ENCODE results near the gene CD5L.
A peak's percentile ranks its signal among the peaks of the same experiment; 100 is the strongest.

Gene CD5L

GRCh38 chr1:157841708-157842107, at the start of gene CD5L:
CD5L (minus strand) TSS chr1:157841808; CDS start chr1:157841701, 107 bp downstream.
- DNase-seq (ENCODE audit: low read depth in 2 of 2): no peak

DNA sequence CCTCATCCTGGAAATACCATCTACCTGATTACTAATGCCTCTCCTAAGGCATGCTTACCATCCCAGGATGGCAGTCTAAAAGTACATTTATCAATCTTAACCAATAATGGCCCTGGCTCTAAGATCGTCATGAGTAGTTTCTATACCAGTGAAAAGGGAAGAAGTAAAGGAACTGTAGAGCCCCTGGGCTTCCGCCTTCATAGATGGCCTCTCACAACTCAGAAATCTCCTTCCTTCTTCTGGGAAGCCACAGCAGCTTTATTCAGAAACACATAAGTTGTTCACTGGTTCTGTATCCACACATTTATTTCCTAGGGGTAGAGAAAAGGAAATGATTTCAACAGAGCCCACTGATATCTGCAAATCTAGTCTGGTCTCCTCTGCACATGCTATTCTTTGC, 41.0 kb upstream of the CD5L start:
- no peak for DNase-seq (ENCODE audit: low read depth in 2 of 2)

- DNase-seq (ENCODE audit: low read depth in 2 of 2): no peak
Observed at GRCh38 chr1:157880621-157881020, 39.0 kb upstream of the CD5L start.

DNA sequence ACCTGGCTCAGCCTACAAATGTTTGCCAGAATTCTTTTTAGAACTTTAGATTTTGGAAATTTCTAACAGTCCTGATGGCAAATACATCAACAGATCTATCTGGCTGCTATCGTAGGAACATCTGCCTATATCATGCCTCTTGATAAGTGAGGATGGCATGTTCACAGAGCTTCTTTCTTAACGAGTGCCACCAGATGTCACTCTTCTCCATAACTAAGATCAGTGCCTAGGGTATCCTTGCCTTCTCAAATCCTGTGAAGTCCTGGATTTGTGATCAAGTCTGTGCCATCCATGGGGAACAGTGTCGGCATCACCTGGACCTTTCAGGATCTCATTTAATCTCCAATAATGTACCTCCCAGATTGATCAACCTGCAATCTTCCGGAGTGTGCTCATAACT, 36.5 kb upstream of the CD5L start:
- DNase-seq (ENCODE audit: low read depth in 2 of 2): no peak

GRCh38 chr1:157870490-157870889, 28.9 kb upstream of the CD5L start:
- DNase-seq (ENCODE audit: low read depth in 2 of 2): no peak

DNA sequence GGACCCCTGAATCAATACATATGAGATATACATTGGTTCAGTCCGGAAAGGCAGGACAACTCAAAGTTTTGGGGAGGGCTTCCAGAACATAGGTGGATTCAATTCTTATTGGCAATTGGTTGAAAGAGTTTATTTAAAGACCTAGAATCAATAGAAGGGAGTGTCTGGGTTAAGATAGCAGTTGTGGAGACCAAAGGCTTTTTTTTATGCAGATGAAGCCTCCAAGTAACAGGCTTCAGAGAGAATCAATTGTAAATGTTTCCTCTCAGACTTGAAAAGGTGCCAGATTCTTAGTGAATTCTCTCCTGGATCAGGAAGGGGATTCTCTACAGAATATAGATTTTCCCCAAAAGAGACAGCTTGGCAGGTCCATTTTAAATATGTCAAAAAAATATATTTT, 27.0 kb upstream of the CD5L start:
- no peak for DNase-seq (ENCODE audit: low read depth in 2 of 2)

- no peak for DNase-seq (ENCODE audit: low read depth in 2 of 2)
Observed at GRCh38 chr1:157862114-157863070, 20.8 kb upstream of the CD5L start.

DNA sequence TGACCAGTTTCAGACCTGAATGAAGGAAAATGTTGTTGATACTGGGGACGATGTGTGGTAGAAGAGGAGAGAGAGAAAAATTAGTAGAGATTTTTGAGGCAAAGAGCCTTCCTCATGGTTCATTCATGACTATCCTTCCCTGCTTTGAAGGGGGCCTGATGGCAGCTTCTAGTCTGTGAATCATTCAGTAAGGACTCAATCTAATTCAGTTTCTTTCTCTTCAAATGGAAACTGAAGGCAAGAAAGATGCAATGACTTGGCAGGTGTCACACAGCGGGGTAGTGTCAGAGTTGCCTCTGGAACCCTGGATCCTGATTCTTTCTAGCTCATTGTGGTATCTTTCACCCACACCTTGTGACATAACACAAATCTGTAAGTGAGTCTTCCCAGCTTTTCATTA, 14.9 kb upstream of the CD5L start:
- no peak for DNase-seq (ENCODE audit: low read depth in 2 of 2)

GRCh38 chr1:157852476-157852875, 10.9 kb upstream of the CD5L start:
- DNase-seq (ENCODE audit: low read depth in 2 of 2): peak in 1 of 2 experiments; percentile 1

- DNase-seq (ENCODE audit: low read depth in 2 of 2): no peak
Observed at GRCh38 chr1:157849229-157849875, 7.7 kb upstream of the CD5L start.

GRCh38 chr1:157844089-157844830, 2.7 kb upstream of the CD5L start:
- DNase-seq (ENCODE audit: low read depth in 2 of 2): no peak

DNA sequence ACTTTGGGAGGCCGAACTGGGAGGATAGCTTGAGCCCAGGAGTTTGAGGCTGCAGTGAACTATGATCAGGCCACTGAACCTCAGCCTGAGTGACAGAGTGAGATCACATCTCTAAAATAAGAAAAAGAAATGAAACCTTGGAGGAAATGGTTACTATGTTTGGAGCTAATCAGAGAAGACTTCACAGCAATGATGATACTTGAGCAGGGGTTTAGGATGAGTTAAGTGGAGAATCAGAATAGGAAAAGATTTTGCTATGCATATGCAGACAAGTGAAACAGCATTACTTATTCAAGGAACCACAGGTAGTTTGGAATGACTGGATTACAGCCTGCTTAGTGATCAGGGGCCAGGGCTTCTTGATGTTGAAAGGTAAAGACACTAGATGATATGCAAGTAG, 1.3 kb upstream of the CD5L start:
- DNase-seq (ENCODE audit: low read depth in 2 of 2): no peak

DNA sequence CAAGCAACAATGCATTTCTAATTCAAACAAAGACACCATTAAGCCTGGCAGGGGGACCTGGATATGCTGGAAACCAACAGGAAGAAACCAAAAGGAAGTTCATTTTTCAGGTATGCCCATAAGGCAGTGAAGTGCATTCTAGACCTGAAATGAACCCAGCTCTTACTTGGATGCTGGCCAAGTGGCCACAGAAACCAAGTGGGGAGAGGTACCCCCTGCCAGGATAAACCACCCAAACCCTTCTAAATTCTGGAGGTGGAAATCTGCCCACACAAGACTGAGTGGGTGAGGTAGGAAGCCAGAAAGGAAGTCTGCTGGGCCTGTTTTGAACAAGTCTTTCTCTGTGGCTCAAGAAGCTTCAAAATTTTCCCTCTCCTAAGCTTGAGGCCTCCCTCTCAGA, 2.6 kb downstream of the CD5L start:
- no peak for DNase-seq (ENCODE audit: low read depth in 2 of 2)

DNA sequence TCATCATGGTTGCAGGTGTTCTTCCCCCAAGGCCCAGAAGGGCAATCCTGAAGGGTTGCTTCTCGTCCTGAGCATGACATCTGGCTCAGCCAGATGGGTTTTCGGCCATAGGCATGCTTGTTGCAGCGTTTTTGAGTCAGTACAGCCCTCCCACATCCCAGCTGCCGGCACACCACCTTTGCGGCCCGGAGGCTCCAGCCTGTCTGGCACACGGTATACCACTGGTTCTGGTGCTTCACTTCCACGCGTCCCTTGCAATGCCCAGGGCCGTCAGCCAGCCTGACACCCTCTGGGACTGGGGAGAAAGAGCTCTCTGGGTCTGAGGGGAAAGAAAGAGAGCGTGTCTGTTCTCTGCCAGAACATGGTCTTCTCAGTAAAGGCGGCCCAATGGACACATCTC, 7.2 kb downstream of the CD5L start:
- DNase-seq (ENCODE audit: low read depth in 2 of 2): no peak

DNA sequence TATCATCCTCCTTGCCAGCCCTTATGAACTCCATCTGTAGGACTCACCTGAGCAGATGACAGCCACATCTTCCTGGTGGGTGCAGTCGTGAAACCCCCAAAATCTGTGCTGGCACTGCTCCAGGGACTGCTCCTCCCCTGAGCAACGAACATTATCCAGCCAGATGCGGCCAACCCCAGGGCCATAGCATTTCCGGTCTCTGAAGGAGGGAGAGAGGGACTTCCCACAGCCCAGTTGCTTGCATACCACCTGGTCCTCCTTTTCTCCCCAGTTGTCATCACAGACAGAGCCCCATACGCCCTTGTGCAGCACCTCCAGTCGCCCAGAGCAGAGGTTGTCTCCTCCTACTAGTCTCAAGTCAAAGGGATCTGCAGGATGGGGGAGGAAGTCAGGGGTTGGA, 8.5 kb downstream of the CD5L start:
- no peak for DNase-seq (ENCODE audit: low read depth in 2 of 2)

DNA sequence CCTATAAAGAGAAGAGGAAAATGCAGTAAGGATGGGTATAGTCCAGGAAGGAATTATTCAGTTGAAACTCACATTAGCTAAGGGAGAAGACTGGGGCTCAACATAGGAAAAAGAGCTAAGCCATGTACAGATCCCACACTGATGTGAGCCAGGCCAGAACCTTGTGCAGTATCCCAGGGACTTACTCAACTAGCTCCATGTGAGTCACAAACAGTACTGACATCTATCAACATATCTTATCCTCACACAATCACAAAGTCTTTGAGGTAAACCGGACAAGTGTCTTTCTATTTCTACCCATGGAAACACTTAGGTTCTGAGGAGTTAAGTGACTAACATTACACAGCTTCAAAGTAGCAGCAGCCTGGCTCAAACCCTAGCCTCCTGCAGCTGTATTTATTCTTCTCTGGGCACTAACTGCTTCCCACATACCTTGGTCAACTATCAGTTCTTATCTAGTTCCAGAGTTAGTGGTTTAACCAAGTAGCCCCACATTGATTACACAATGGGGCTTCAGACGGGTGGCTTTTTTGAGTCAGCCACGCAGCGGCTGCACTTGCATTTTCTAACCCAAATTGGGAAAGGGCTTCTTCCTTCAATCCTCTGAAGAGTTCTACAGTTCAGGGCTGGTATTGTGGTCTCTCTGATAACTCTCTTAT, 9.5 kb downstream of the CD5L start:
- no peak for DNase-seq (ENCODE audit: low read depth in 2 of 2)

DNA sequence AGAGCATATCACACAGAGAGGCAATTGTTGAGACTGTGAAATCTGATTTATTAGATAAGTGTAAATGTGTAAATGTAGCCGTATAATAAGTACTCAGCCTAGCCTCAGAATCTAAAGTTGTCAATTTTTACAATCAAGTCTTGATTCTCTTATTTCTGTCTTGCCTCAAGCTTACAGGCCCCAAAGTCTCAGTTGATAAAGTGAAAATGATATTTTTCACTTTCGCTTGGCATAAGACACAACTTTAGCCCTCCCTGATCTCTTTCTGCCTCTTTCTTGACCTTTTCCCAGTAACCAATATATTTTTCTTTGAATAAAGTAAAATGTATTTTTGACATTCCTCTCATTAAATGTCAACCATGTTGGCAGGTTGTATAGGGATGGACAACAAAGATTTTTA, 10.7 kb downstream of the CD5L start:
- no peak for DNase-seq (ENCODE audit: low read depth in 2 of 2)

DNA sequence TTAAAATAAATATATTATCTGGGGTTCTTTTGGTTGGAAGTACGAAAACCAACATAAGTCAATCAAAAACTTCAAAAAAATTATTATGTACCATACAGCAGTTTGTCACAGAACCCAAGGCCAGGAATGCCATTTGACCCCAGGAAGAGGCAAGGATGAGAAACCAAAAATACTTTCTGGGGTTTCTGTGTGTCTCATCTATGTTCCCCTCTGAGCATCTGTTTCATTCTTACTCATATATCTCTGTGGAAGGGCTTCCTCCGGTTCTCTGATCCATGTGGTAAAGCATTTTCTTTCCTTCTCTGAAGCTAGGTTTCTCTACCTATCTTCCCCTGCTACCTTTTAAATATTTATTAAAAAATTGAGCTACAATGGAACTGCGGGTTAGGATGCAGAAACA, 11.9 kb downstream of the CD5L start:
- no peak for DNase-seq (ENCODE audit: low read depth in 2 of 2)

DNA sequence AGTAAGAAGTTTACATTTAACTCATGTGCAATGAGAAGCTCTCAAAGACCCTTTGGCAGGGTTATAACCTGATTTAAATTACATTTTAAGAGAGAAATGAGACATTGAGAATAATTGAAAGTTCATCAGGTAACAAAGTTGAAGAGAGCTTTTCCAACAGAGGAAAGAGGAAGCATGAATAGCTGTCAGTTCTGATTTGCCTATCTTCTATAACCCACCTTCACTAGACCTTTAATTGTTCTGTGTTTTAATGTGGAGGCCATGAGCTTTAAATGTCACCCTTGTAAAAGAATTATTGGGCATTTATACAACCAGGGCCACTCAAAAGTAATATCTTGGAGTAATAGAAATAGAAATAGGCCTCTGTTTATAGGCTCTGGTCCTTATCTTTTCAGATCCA, 12.4 kb downstream of the CD5L start:
- no peak for DNase-seq (ENCODE audit: low read depth in 2 of 2)

DNA sequence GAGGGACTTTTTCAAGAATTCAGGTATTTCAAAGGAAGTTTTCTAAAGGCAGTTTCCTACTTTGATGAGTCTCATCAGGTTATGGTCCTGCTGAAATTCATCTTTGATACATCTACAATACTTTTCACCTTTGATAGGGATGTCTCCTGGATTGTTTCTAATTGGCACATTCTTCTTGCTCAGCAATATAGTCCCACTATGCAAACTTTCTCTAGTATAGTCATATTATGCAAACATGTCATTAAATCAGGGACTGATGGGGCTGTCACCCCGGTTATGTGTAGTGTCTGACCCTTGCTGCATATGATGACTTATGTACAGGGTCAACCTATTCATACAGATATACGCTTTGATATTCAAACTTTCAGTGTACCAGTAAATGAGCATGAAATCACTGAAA, 21.3 kb downstream of the CD5L start:
- no peak for DNase-seq (ENCODE audit: low read depth in 2 of 2)

DNA sequence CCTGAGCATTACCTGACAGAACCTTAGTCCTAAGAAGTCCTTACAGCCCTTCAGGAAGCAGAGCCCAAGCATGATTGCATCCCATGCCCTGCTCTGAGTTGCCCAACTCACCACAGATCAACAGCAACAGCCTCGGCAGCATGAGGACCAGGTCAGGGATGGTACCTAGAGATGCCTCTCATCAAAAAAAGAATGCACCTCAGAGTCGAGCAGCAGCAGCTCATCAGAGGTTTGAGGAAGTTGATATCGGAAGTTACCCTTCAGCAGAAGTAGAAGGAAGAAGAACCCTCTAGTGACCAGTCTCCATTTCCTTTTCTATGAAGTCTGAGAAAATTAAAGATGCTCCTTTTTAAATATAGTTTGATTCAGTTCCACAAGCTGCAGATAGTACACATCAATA, 21.7 kb downstream of the CD5L start, which contains the start of gene FCRL1:
FCRL1 (minus strand) TSS at position 225 of the 400 bp plus-strand sequence; CDS start at position 142, 83 bp downstream.
- no peak for DNase-seq (ENCODE audit: low read depth in 2 of 2)

DNA sequence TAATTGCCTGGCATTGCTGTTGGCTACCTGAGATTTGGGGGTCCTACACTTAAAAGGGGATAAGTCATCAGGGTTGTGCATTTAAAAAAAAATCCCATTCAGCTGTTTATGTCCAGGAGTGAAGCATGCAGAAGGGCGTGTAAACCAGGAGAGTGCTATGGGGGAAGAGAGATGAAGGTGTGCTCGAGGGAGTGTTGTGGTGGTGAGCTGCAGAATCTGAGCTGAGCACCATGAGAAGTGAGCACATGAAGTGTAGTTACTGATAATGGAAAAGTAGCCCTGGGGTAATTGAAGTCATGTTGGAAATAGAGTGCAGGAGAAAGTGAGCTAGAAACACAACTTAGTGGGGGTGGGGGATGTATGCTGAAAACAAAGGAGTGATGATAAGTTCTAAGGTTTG, 22.4 kb downstream of the CD5L start:
- no peak for DNase-seq (ENCODE audit: low read depth in 2 of 2)

Measured in fibroblast of skin of left biceps (primary cell).